Ascending aorta (tissue), 2 donors: Measurements from ENCODE around the gene PAOX. TPM values are rescaled to one million over a fixed set of nuclear protein-coding genes. Genes with fewer than 3 reads are reported as not detected.

ENCODE experiments used
- DNase-seq, 2 donors: peaks; one replicate each; pipeline ENCODE4 v3.0.0-alpha.2; 2019; ENCODE audit warnings: low spot score in 2 of 2
- H3K27ac ChIP-seq, 2 donors: fragments of 200-600 bp; sonication (generic); one replicate each; pipeline ENCODE4 v1.5.1; 2016 to 2017; ENCODE audit warnings: mild to moderate bottlenecking in 1 of 2
- H3K27me3 ChIP-seq: fragments of 200-600 bp; sonication (generic); one replicate; pipeline ENCODE4 v1.5.1; 2017
- H3K36me3 ChIP-seq, 2 donors: fragments of 200-600 bp; sonication (generic); one replicate each; pipeline ENCODE4 v1.5.1; 2016
- H3K4me1 ChIP-seq, 2 donors: fragments of 200-600 bp; sonication (generic); one replicate each; pipeline ENCODE4 v1.5.1; 2016 to 2017; ENCODE audit warnings: mild to moderate bottlenecking in 1 of 2
- H3K4me3 ChIP-seq, 2 donors: fragments of 200-600 bp; sonication (generic); one replicate each; pipeline ENCODE4 v1.5.1; 2016 to 2017; ENCODE audit warnings: mild to moderate bottlenecking in 1 of 2
- H3K9me3 ChIP-seq, 2 donors: fragments of 200-600 bp; sonication (generic); one replicate each; pipeline ENCODE4 v1.5.1; 2016
- intact Hi-C: fragments of 100-400 bp; cut with DNase I; formaldehyde crosslinking; loops from one replicate; pipeline ENCODE4 v1.15.1; 2023
- total RNA-seq: library from RNA; depleted of rRNA; stranded (reverse); fragments of >200 nt; gene quantifications from one replicate; pipeline ENCODE4 v1.1.0, GENCODE V29; 2016
- TF ChIP-seq, protein P1 (sequence below), 3 experiments: fragments of 200-600 bp in 2 of 3; fragments of 450-650 bp in 1 of 3; sonication (generic) in 2 of 3; IDR thresholded peaks; one replicate each; pipeline ENCODE4 v1.5.1; 2016 to 2019; ENCODE audit warnings: antibody characterized with exemption in 3 of 3, mild to moderate bottlenecking in 1 of 3, moderate library complexity in 1 of 3

The PAOX gene
- 1.4 TPM for total RNA-seq

DNA sequence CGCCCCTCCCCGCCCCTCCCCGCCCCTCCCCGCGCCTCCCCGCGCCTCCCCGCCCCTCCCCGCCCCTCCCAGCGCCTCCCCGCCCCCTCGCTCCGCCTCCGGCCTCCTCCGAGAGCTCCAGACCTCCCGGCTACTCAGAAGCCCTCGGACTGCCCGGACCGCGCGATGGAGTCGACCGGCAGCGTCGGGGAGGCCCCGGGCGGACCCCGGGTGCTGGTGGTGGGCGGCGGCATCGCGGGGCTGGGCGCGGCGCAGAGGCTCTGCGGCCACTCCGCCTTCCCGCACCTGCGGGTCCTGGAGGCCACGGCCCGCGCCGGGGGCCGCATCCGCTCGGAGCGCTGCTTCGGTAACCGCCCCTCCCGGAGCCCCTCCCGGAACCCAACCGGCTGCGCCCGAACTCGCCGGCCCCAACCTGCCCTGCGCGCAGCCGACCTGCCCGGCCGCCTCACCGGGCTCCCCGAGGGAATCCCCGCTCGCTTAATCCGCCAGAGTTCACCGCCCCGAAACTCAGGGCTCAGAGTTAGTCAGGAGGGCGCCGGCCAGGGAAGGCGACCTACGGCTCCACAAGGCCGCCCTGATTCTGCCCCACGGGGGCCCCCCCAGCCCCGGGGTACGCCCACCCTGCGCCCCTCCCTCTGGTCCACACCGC is at the start of gene PAOX:
PAOX (plus strand) TSS at position 111 of the 649 bp plus-strand sequence; CDS start at position 166, 55 bp downstream.
- no peaks in the 10 kb centered on the region for H3K9me3 ChIP-seq
- H3K4me1 ChIP-seq: peaks cover 4 to 10% of the 10 kb centered on the region in 2 donors
- no peaks in the 10 kb centered on the region for H3K27me3 ChIP-seq
- intact Hi-C loops: loop anchor here (1.0 to 10.0 kb wide), 5 partner anchors 15 to 1477 kb away; partner anchors contain the start of genes LRRC27, MTG1, PPP2R2D and STK32C
- TF ChIP-seq, protein P1, sequence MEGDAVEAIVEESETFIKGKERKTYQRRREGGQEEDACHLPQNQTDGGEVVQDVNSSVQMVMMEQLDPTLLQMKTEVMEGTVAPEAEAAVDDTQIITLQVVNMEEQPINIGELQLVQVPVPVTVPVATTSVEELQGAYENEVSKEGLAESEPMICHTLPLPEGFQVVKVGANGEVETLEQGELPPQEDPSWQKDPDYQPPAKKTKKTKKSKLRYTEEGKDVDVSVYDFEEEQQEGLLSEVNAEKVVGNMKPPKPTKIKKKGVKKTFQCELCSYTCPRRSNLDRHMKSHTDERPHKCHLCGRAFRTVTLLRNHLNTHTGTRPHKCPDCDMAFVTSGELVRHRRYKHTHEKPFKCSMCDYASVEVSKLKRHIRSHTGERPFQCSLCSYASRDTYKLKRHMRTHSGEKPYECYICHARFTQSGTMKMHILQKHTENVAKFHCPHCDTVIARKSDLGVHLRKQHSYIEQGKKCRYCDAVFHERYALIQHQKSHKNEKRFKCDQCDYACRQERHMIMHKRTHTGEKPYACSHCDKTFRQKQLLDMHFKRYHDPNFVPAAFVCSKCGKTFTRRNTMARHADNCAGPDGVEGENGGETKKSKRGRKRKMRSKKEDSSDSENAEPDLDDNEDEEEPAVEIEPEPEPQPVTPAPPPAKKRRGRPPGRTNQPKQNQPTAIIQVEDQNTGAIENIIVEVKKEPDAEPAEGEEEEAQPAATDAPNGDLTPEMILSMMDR (IDR thresholded peaks at IDR 0.05): no peak
- H3K36me3 ChIP-seq: no peaks in the 10 kb centered on the region
- peak within 1 kb of the TSS; percentile 61 to 82 for H3K27ac ChIP-seq
- DNase-seq: peak in 1 of 2 donors; percentile 80
- peak within 1 kb of the TSS; percentile 87 to 98 for H3K4me3 ChIP-seq

DNA sequence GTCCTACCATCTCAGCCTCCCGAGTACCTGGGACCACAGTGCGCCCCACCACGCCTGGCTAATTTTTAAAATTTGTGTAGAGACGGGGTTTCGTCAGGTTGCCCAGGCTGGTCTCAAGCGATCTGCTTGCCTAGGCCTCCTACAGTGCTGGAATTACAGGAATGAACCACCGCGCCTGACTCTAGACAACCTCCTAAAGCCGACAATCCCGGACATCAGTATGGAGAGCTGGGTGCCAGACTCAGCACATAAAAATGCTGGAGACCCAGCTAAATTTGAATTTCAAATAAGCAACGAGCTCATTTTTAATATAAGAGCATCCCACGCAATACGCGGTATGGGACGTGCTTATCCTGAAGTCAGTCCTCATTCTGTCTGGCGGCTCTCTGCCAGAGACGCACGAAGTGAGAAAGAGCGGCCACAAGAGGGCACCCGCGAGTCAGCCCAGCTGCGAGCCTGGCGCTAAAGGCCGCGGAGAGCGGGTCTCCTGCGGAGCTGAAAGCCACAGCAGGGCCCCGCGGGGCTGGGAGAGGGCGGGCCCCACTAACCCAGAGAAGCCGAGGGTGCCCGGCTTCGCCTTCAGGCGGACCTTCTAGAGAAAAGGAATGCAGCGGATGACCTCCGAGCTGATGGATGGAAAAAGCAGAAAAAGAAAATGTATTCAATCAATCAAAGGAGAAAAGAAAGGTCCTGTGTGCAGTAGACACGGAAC is 49.4 kb upstream of the PAOX start:
- no peaks in the 10 kb centered on the region for H3K36me3 ChIP-seq
- peak in 1 of 2 donors; percentile 86 for DNase-seq
- peaks cover 19% of the 10 kb centered on the region for H3K27me3 ChIP-seq
- H3K27ac ChIP-seq: no peak overlapping the region
- TF ChIP-seq, protein P1 (IDR thresholded peaks at IDR 0.05): peak; percentile 73 to 99 (median 97)
- intact Hi-C loops: loop anchor here (2.0 to 10.0 kb wide), 3 partner anchors 21 to 185 kb away; partner anchors contain the start of genes ECHS1, TUBGCP2 and ZNF511
- peaks cover 8 to 11% of the 10 kb centered on the region in 2 donors for H3K4me1 ChIP-seq
- H3K9me3 ChIP-seq: no peaks in the 10 kb centered on the region
- peak overlapping the region; percentile 34 to 55 for H3K4me3 ChIP-seq

DNA sequence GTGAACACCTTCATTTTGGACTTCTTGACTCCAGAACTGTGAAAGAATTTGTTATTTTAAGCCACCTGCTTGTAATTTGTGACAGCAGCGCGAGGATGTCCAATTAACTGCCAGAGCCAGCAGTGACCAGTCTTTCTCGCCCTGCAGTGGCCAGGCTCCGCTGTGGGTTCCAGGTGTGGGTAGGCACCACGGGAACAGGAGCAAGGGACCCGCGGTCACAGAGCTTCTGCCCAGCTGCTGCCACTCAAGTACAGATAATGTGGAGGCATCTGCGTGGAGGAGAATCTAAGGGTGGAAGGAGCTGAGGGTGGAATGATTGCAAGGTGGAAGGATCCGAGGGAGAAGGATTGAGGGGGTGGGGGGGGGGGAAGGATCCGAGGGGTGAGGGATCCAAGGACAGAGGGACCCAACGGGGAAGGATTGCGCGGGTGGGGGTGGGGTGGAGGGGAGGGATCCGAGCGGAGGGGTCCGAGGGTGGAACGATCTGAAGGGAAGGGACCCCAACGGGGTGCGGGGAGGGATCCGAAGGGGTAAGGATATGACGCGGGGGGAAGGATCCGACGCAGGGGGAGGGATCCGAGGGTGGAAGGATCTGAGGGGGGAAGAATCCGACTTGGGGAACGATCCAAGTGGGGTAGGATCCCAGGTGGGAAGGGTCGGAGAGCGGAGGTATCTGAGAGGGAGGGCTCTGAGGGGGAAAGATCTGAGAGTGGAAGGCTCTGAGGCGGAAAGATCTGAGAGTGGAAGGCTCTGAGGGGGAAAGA is 45.9 kb upstream of the PAOX start:
- no peaks in the 10 kb centered on the region for H3K36me3 ChIP-seq
- no peak overlapping the region for H3K27ac ChIP-seq
- peaks cover 27% of the 10 kb centered on the region for H3K27me3 ChIP-seq
- no peaks in the 10 kb centered on the region for H3K9me3 ChIP-seq
- TF ChIP-seq, protein P1 (IDR thresholded peaks at IDR 0.05): no peak
- no peak overlapping the region for H3K4me3 ChIP-seq
- intact Hi-C loops: loop anchor here (5.0 kb wide), 1 partner anchor 39 kb away; the partner anchor contains the start of gene ECHS1
- peaks cover 9 to 18% of the 10 kb centered on the region in 2 donors for H3K4me1 ChIP-seq
- DNase-seq: no peak

DNA sequence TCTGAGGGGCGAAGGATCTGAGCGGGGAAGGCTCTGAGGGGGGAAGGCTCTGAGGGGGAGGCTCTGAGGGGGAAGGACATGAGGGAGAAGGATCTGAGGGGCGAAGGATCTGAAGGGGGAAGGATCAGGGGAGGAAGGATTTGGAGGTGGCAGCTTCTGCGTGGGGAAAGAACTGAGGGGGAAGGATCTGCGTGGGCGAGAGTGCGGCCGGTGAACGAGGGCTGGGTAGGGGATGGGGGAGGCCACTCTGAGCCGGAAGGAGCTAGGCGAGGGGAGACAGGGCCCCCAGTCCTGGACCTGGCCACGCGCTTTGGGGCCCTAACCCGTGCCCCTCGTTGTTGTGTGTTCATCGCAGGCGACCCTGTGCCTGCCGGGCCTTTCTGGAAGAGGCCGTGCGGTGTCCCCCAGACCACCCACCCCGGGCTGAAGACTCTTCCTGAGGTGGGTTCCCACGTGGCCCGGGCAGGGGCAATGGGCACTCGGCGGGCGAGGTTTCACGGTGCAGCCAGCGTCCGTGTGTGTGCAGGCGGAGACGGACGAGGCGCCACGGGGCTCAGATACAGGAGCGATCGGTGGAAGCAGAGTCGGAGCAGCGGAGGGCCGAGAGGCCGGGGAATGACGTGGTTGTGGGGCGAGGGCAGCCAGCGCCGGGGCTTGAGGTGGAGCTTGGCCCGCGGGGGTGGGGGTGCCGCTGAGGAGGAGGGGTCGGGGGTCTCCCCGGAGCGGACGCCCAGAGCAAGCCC is 44.4 kb upstream of the PAOX start:
- intact Hi-C loops: loop anchor here (5.0 kb wide), 1 partner anchor 38 kb away; the partner anchor contains the start of gene ECHS1
- peaks cover 27% of the 10 kb centered on the region for H3K27me3 ChIP-seq
- no peak for DNase-seq
- peaks cover 9 to 18% of the 10 kb centered on the region in 2 donors for H3K4me1 ChIP-seq
- H3K4me3 ChIP-seq: peak overlapping the region; percentile 34 to 59
- TF ChIP-seq, protein P1 (IDR thresholded peaks at IDR 0.05): no peak
- H3K9me3 ChIP-seq: no peaks in the 10 kb centered on the region
- H3K36me3 ChIP-seq: no peaks in the 10 kb centered on the region
- no peak overlapping the region for H3K27ac ChIP-seq
